ENCODE results near the gene TMPRSS3. TPM values are rescaled to one million over a fixed set of nuclear protein-coding genes. Genes with fewer than 3 reads are reported as not detected.

Gene TMPRSS3
- total and polyA plus RNA-seq, 9 of the 15 experiments (the other 6 are each of a cell fraction or from before 2014, with no cell fraction given) = 0.07 TPM; not detected in 8

DNA sequence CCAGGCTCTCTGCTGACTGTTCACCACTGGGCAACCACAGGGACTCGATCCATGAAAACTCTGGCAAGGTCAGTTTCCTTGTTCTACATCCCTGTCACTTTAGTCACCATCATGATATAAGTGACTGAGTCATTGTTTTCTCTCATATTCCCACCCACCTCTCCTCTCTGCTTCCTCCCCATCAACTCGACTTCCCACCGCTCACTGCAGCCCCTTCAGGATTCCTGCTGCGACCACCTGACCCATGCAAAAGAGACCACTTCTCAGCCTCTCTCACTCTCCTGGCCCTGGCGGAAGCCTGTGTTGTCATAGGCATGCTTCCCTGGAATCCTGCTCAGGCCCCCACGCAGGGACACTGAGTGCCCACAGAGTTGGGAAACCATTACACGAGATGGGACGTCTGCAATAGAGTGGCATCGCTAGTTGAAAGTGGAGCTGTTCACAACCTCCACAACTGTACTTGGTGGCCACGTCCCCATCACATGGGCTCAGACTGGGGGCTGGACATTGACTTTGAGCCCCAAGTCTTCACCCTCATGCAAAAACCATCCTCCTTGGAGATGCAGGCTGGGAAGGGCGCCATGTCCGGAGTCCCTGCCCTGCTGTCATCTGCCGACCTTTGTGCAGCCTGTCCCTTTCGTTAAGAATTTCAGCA lies 43.3 kb downstream of the TMPRSS3 start:
- Histone ChIP-seq H3K27ac (ENCODE audit: extremely low read depth, low read depth, low read length) (no peak overlapping the region), H3K4me1 (replicated peaks in 1 of 2; ENCODE audit: control insufficient read depth in 2 of 2, insufficient read depth in 2 of 2, low read length in 2 of 2) (peaks cover 0 to 1% of the 10 kb centered on the region in 2 experiments; a peak in 1 of 5 replicates), H3K9me3 (replicated peaks; ENCODE audit: control insufficient read depth, insufficient read depth, low read depth, low read length) (0 out of 2 replicates have a peak, but pooled peaks cover 2% of the 10 kb centered on the region), H3K4me2 (ENCODE audit: insufficient read depth, low read length) (no peak overlapping the region), H3K9ac (ENCODE audit: insufficient read depth in 1 of 2, low read depth in 2 of 2, low read length in 2 of 2) (no peak overlapping the region), H4K20me1 (replicated peaks; ENCODE audit: control insufficient read depth, insufficient read depth, low read length) (no peaks in the 10 kb centered on the region; the same call in 1 of the 2 replicates), H3K9me1 (ENCODE audit: control insufficient read depth, insufficient read depth, low read length) (no peaks in the 10 kb centered on the region), H3K4me3 (no peak overlapping the region), H3K36me3 (ENCODE audit: control insufficient read depth, insufficient read depth, low read length) (no peaks in the 10 kb centered on the region), H3K27me3 (ENCODE audit: control insufficient read depth in 2 of 2, insufficient read depth in 2 of 2, low read length in 2 of 2) (peaks cover 14 to 52% of the 10 kb centered on the region in 2 experiments), H3K79me2 (ENCODE audit: control insufficient read depth, insufficient read depth, low read length) (no peaks in the 10 kb centered on the region), H2AFZ (ENCODE audit: low read depth, low read length) (no peak overlapping the region)
- ChIA-PET POLR2A (no interaction called here), CTCF (ENCODE audit: low intra/inter-chr PET ratio) (no interaction called here)
- intact Hi-C loops (cut with micrococcal nuclease) (no loop called here), in situ Hi-C loops (cut with MboI) (no loop called here)
- no TSS peak for BruUV-seq (replicated peaks)
- ATAC-seq (no peak), FAIRE-seq (peak; percentile 42), DNase-seq (ENCODE audit: extremely low read depth in 1 of 4, low spot score in 3 of 4) (no peak)
- no peak for TF ChIP-seq ZNF586 (CRISPR knock-in tag; conservative IDR thresholded peaks at IDR 0.05)
- no peak for TF ChIP-seq ATF7 (IDR thresholded peaks at IDR 0.05)
- no peak for TF ChIP-seq ZNF146 (CRISPR knock-in tag; IDR thresholded peaks at IDR 0.05; ENCODE audit: unreplicated experiment)
- no peak for TF ChIP-seq HDGF (IDR thresholded peaks at IDR 0.05)
- no peak for TF ChIP-seq GATAD2B (IDR thresholded peaks at IDR 0.05; ENCODE audit: borderline replicate concordance)
- TF ChIP-seq ARHGAP35 (IDR thresholded peaks at IDR 0.05; ENCODE audit: partially characterized antibody) = no peak
- no peak for TF ChIP-seq ZNF431 (CRISPR knock-in tag; IDR thresholded peaks at IDR 0.05)
- no peak for TF ChIP-seq BHLHE40 (IDR thresholded peaks at IDR 0.05; ENCODE audit: low read length)
- no peak for TF ChIP-seq EP400 (IDR thresholded peaks at IDR 0.05)
- TF ChIP-seq ZNF785 (CRISPR knock-in tag; IDR thresholded peaks at IDR 0.05) = no peak
- no peak for TF ChIP-seq NBN (IDR thresholded peaks at IDR 0.05; ENCODE audit: low read depth)
- TF ChIP-seq SAFB2 (IDR thresholded peaks at IDR 0.05; ENCODE audit: borderline replicate concordance, low read depth, low read length, severe bottlenecking) = no peak
- no peak for TF ChIP-seq ZNF282 (CRISPR knock-in tag; IDR thresholded peaks at IDR 0.05)
- no peak for TF ChIP-seq RERE (CRISPR knock-in tag; IDR thresholded peaks at IDR 0.05; ENCODE audit: borderline replicate concordance)
- no peak for TF ChIP-seq POLR2AphosphoS2 (IDR thresholded peaks at IDR 0.05; ENCODE audit: low read length)
- TF ChIP-seq BACH1 (tag; IDR thresholded peaks at IDR 0.05) = no peak
- no peak for TF ChIP-seq ZNF766 (CRISPR knock-in tag; conservative IDR thresholded peaks at IDR 0.05)
- no peak for TF ChIP-seq FOSL1 (tag; conservative IDR thresholded peaks at IDR 0.05)
- TF ChIP-seq SETDB1 (IDR thresholded peaks at IDR 0.05; ENCODE audit: low read length) = no peak
- TF ChIP-seq RBFOX2 (IDR thresholded peaks at IDR 0.05; ENCODE audit: low read depth, low read length) = no peak
- under 1% methylated on average over 14 of the region's 14 CpGs for WGBS (ENCODE audit: insufficient coverage, low coverage, missing lambda C conversion rate)
